ENCODE results near the gene SDC3. TPM values are rescaled to one million over a fixed set of nuclear protein-coding genes. Genes with fewer than 3 reads are reported as not detected.

SDC3 gene
- total RNA-seq, 1 experiment from 2014 or later = 15.5 TPM

DNA sequence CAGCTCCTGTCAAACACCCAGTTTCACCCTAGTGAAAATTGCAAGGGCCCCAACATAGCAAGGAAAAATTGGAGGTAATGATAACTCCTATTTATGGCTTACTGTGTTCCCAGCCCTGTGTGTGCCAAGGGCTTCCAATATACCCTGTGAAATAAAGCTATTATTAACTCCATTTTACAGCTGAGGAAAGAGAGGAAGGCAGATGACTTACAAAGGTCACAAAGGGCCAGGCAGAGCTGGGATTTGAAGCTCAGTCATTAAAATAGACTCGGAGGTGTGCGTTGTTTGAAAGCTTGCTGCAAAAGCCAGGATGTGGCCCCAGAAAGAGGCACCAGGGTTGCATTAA, 20.2 kb upstream of the SDC3 start:
- DNase-seq (ENCODE audit: low spot score) = no peak

DNA sequence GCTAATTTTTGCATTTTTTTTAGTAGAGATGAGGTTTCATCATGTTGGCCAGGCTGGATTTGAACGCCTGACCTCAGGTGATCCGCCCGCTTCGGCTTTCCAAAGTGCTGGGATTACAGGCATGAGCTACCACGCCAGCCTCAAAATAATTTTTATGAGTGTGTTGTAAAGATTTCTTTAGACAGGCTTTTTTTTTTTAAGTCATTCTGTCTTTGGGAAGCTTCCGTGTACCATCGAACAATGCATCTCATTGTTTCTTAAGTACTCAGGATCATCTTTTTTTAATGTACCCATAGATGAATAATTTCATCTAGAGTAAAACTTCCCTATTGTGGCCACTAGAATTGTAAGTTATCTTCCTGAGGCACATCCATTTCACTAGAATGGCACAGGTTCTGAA, 19.6 kb upstream of the SDC3 start:
- no peak for DNase-seq (ENCODE audit: low spot score)

DNA sequence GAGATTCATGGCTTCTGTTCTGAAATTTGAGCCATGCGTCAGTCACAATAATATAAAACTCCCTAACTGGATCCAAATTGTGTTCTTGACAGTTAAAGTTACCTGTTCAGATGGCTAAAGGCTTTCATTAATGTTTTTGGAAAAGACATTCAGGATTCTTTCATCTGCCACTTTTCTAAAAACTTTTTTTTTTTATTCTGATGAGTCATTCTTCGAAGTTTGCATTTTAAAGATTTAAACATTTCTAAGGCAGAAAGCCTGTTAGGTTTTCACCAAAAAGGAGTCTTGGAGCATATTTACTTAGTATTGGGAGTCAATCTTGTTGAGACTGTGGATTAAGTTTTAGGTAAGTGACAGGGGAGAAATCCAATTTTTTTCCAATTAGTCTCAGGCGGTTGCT, 18.9 kb upstream of the SDC3 start:
- DNase-seq (ENCODE audit: low spot score) = no peak

DNA sequence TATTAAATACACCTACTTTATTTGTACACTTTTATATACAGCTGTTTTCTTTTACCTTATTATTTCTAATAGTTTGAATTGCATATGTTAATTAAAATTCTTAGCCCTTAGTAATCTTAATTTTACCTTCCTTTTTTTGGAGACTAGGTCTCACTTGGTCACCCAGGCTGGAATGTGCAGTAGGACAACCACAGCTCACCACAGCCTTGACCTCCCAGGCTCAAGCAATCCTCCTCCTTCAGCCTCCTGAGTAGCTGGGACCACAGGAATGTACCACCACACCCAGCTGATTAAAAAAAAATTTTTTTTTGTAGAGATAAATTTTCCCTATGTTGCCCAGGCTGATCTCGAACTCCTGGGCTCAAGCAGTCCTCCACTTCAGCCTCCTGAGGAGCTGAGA, 15.0 kb upstream of the SDC3 start:
- no peak for DNase-seq (ENCODE audit: low spot score)

DNA sequence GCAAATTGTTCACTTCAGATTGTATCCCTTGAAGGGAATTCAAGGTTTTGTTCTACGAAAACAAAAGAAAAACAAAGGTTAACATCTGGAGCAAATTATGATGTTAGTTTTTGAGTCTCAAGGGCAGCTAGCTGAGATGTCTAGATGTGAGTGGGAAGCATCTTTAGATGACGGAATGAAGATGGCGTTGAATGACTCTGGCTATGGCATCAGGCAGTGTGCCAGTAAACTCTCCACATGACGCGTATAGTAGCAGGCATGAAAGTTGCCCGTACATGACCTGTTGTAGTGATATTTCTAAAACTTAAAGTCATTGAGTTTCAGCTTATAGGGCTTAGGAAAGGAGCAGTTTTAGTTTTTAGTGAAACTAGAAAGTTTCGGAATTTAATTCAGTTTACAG, 12.3 kb upstream of the SDC3 start:
- DNase-seq (ENCODE audit: low spot score) = no peak

DNA sequence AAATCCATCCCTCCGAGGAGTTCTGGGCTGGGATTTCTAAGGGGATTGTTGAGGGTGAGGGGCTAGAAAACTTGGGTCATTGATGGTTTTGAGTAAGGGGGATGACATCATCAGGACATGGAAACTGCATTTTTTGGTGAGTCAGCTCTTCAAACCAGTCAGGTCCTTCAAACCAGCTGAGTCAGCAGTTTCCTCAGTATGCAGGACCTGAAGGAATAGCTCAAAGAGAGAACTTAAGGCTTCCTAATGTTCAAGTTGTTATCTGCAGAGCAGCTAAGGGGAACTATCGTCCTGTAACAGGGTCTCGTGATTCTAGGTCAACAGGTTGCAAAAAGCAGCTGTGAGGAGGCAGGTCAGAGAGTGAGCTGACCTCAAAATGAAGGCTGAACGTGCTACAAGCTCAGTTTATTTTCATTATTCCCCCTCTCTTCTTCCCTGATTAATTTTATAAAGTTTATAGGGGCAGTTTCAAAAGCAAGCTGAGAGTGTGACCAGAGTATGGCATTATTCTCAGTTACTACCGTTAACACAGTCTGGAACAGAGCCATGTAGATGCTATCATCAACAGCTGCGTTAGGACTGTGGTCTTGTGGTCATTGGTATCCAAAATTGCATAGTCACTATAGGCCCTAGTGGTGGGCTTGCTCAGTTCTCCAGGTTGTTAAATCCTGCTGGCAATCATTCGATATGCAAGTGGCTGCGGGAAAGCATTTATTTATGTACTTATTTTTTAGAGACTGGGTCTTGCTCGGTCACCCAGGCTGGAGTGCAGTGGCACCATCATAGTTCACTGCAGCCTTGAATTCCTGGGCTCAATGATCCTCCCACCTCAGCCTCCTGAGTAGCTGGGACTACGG, 10.7 kb upstream of the SDC3 start:
- DNase-seq (ENCODE audit: low spot score) = peak; percentile 83

DNA sequence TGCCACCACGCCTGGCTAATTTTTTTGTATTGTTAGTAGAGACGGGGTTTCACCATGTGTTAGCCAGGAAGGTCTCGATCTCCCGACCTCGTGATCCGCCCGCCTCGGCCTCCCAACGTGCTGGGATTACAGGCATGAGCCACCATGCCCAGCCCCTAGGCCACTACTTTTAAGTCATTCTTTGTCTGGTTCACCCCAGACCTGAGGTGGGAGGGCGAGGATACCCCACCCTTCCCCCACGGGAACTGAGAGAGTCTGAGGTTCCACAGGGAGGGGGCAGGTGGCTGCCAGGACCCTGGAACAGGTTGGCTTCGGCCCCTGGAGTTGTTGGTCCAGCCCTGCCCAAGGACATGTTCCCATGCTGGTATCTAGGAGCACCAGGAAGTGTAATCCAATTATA, 7.7 kb upstream of the SDC3 start:
- DNase-seq (ENCODE audit: low spot score) = no peak

DNA sequence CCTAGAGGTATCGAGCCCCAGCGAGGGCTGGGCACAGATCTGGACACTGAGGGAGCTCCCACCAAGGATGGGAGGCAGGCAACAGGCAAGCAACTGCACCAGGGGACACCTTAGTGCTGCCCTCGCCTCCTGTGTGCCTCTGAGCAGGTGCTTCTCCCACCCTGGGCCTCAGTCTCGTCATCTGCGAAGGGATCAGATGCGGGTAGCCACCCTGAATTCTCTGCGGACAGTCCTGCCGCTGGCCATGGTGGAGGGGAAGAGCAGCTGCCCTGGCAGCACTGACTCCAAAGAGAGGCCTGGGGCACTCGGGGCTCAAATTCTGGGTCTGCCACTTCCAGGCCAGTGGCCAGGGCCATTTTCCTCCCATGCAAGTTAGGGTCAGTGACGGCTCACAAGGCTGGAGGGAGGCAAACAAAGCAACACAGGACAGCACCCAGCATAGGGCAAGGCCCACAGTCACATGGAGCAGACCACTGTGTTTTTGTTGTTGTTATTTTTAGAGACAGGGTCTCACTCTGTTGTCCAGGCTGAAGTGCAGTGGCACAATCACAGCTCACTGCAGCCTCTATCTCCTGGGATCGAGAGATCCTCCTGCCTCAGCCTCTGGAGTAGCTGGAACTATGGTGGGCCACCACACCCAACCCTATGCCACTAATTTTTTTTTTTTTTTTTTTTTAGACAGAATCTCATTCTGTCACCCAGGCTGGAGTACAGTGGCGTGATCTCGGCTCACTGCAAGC, 7.1 kb upstream of the SDC3 start:
- DNase-seq (ENCODE audit: low spot score) = no peak

DNA sequence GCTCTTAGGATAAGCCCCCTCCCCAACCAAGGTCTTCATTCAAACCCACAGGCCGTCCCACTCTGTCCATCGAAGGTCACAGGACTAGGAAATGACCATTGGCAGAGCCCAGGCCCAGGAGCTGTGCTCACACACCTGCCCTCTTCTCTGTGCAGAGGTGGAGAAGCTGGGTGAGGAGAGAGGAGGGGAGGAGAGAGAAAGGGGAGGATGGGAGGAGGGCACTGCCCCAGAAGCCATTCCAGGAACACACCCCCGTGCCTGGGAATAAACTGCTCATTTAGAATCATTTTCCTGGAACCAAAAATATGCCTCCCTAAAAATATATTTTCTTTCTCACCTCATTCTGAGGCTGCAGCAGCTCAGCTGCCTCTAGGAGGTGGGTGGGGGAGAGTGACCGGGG, 6.4 kb upstream of the SDC3 start:
- no peak for DNase-seq (ENCODE audit: low spot score)

DNA sequence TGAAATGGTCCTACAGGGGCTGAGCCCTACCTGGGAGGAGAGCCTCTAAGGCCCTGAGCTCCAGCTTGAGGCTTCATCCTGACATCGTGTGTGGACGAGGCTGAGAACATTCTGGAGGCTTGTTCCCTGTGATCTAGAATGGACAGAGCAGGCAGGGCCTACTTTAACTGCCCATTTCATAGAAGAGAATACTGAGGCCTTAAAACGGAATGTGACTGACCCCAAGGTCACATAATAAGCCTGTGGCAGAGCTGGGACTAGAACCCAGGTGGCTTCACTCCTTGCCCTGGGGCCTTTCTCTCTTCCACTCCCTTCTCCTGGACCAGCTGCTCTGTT, 6.0 kb upstream of the SDC3 start:
- no peak for DNase-seq (ENCODE audit: low spot score)

DNA sequence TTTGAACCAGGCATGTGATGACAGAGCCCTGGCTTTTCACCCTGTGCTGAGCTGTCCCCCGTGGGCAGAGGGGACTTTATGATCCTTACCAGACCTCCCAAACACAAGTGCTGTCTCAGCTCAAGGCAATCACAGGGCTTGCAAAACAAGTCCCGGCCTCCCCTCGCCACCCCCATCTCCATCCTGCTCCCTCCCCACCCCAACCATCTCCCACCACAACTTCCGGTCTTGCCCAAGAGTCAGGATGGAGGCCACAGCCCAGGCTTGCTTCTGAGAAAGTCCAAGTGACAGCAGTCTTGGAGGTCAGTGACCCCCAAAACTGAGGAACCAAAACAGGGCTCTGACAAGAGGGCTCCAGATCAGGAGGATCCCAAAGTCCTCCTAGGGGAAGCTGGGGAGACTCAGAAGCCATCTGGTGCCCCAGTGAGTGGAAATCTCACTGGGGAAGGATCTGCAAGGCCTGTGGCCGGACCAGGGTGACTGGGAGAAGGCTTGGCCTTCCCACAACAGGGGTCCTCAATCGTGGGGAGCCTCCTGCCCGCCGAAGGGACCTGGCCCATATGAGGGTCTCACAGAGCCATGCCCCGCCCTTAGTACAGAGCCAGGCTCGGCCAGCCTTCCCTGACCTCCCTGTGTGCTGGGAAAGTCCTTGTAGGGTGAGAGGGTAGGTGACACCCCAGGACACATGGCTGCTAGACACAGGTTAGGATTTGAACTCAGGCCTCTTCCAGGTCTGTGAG, 4.5 kb upstream of the SDC3 start:
- no peak for DNase-seq (ENCODE audit: low spot score)

DNA sequence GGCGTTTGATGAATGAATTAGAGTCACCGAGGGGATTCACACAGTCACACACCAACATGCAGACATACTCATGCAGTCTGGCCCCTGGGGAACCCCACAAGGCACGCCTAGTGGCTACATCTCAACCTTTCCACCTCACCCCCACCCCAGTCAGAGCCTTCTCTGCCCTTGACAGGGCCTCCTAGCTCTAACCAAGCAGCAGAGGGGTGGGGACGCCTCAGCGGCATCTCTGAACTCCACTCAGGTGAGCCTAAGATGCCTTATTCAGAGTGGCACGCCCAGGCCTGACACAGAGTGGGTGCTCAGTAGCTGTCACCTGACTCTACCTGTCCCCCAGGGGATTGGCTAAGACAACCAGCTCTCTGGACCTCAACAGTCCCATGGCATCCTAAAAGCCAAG, 3.7 kb upstream of the SDC3 start:
- DNase-seq (ENCODE audit: low spot score) = no peak

DNA sequence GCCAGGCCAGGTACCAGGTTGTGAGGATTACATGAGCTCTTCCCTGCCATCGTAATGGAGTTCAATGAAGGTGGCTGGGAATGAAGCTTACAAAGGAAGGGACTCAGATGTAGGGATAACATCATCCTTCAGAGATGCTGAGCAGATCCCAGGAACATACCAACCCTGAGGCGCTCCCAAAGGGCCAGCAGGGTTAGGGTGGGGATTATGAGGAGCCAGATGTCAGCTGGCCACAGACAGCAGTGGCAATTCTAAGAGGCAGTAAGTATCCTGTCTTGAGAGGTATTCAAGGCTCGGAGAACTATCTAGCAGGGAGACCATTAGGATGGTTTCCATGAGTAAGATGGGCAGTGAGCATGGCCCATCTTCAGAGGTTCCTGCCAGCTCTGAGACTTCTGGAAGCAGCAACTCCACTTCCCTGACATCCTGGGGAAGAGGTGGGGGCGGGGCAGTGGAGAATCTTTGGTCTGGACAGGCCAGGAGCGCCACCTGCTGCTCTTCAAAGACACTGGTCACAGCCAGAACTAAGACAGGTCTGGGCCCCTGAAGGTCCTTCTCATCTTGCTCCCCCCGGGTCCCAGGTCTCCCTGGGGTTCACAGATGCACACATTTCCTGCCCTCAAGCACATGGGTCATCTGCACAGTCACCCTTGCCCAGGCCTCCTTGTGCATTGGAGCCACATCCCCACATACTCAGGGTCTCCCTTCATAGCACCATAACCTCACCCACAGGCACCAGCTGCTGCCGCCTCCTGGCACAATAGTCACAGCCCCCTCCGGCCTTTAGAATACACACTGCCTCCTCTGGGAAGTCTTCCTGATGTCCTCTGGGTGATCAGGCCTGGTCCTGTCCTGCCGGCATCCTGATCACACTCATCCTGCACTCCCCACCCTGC, 2.7 kb upstream of the SDC3 start:
- peak; percentile 80 for DNase-seq (ENCODE audit: low spot score)

DNA sequence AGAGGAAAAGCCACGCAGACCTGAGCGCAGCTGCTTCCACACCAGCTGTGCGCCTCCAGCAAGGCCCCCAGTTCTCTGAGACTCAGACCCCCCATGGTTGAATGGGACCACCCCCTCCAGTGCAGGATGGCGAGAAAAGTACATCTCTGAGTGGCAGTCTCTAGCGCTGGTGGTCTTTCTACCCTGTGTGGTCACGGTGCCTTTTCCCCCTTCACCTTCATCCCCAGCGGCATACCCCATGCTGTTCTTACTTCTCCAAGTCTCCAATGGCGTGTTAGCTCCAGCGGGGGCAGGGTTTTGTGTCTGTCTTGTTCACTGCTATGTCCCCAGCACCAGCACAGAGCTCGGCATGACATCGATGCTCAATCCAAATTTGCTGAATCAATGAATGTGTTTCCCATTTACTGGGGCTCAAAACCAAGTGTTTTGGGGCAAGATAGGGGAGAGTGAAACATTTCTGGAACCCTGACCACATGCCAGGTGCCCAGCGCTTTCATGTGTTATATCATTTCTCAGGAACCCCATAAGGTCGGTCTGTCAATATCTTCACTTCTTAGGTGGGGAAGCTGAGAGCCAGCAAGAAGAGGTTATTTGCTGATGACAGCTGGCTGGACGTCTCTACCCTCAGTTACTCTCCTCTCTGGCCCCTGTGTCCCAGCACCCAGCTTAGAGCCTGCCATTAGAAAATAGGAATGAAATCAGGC, 959 bp upstream of the SDC3 start:
- no peak for DNase-seq (ENCODE audit: low spot score)

DNA sequence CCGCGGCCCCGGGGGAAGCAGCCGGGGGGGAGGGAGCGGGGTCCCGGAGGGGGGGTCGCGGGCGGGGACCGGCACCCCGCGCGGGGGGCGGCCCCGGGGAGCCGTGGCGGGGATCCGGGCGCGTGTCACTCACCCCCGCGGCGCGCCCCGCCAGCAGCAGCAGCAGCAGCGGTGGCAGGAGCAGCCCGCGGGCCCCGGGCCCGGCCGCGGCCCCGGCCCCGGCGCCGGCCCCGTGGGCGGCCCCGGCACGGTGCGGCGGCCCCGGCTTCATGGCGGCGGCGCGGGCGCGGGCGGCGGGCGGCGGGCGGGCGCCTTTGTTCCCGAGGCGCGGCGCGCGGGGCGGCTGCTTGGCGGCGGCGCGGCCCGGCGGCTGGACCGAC, 252 bp downstream of the SDC3 start:
- DNase-seq (ENCODE audit: low spot score) = no peak

DNA sequence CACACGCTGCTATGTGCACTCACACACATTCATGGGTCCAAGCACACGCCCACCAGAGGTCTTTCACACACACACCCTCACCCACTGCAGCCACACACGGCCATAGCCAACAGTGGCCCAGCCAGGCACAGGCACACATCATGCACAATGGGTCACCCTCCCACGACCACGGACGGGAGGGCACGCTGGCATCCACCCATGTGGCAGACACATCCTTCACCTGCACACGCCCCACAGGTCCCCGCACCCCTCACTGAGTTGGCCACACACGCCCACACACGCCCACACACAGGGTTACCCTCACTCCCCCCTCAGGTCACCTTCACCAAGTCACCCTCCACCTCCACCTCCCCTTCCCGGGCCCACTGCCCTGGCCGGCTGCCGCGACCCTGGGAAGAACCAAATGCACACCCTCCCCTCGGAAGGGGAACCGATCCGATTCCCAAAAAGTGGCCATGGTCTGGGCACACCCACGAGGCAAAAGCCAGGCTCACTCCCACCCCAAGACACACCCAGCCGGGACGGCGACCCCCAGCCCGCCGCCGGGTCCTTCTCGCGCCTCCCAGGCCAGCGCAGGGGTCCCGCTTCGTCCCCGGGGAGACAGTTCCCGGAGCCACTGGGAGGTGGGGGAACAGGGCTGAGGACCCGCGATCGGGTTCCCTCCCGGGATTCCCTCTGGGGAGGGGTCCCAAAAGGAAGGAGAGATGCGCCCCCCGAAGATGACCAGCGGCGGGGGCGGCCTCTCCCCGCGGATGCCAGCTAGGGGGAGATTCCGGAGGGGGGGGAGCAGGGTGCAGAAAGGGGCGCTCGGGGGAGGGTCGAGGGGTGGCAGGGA, 860 bp downstream of the SDC3 start:
- no peak for DNase-seq (ENCODE audit: low spot score)

DNA sequence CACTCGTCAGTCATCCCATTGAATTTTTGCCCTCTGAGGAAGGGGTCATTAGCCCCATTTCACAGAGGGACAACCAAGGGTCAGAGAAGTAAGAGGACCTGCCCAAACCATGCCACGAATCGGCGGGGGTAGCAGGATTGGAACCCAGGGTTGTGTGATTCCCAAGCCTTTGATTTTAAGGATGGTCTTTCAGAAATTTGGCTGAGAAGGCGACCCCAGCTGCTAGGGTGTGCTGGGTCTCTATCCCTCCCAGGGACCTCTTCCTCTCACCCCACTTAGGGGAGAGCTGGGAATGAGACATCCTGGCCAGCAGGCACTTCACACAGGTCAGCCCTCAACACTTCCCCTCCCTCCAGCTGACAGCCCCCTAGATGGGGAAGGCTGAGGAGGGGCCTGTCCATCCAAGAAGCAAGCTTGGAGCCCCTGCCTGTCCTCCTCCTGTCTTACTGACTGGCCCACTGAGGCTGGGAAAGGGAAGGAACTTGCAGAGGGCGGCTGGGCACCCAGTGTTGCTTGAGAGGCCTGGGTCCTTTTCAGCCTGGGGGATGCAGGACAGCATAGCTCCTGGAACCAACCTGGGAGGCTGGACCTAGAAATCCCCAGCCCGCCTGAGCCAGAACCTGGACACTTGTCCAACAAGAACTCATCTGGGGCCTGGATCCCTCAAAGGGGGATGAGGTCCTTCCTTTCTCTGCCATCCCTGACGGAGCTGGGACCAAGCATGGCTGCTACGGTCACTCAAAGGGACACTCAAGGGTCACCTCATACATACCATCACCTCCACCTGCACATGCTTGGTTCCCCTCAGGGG, 1.7 kb downstream of the SDC3 start:
- no peak for DNase-seq (ENCODE audit: low spot score)

DNA sequence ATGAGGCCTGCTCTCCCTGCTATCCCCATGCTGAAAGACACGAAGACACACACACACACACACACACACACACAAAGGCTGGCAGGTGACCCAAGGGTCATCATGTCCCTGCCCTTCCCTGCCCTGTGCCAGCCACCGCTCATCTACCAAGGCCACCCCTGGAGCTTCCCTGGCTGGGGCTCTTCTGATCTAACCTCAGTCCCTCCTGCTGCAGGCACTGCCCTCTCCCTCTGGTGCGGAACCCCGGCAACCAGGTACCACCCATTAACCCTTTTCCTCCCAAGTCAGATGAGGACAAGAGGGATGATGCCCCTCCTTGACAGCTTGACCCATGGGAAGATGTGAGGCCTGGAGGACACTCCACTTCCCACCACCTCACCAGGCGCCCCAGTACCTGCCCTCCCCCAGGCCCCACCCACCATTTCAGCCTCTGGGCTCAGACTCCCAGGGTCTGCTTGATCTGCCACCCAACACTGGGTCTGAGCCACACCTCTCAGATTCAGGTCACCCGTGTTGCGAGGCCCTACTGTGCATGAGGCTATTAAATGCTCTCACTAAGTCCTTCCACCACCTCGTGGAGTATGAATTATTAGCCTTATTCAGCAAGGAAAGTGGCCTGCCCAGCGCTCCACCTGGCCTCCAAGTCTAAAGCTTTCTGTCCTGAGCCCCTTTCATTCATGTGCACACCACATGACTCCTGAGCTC, 2.5 kb downstream of the SDC3 start:
- no peak for DNase-seq (ENCODE audit: low spot score)

DNA sequence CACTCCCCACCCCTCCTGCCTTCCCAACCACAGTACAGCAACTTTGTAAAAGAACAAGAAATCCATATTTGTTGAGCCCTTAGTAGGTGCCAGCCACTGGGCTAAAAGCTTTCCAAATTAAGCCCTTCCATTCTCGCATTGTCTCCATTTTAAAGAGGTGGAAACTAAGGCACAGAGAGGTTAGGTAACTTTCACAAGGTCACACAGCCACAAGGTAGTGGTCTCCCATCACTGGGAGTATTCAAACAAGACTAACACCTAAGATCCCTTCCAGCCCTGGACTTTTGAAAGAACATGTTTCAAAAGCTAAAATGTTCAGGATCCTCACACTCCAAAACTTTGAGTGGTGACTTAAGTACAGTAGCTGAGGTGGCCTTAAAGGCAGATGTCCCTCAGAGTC, 3.2 kb downstream of the SDC3 start:
- no peak for DNase-seq (ENCODE audit: low spot score)

Measured in H4 (cell line).